ENCODE data around the gene RFX4. TPM values are rescaled to one million over a fixed set of nuclear protein-coding genes. Genes with fewer than 3 reads are reported as not detected.
"Not testable (repeated sequence)": the region's sequence is repeated elsewhere in the genome, so short reads cannot be mapped to it uniquely, and the experiment has no call there.

RFX4 gene
- polyA plus RNA-seq, 6 donors from 2014 or later, result not detected

DNA sequence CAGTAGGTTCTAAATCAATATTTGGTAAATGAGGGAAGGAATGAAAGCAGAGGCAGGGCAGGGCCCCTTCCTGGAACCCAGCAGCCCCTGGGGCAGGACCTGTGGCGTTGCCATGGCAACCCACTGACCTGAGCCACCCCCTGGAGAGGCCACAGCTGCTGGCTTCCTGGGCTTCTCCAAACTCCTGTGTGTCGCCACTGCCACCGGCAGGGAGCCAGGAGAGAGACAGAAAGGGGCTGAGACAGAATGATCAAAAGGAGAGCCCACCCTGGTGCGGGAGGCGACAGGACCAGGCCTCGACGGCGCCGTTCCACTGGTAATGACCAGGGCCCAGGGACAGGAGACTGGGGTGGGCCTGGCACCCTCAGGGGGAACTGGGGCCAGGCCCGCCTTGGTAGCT lies 18.2 kb downstream of the RFX4 start:
- no peak overlapping the region for H3K4me3 Mint-ChIP-seq
- no peak overlapping the region for H3K27ac Mint-ChIP-seq
- ATAC-seq (ENCODE audit: low read depth in 2 of 2) (no peak), DNase-seq (no peak)
- peaks cover 27 to 61% (median 54%) of the 10 kb centered on the region in 3 donors for H3K27me3 Mint-ChIP-seq
- H3K36me3 Mint-ChIP-seq, result no peaks in the 10 kb centered on the region
- no peaks in the 10 kb centered on the region for H3K4me1 Mint-ChIP-seq
- no peaks in the 10 kb centered on the region for H3K9me3 Mint-ChIP-seq

DNA sequence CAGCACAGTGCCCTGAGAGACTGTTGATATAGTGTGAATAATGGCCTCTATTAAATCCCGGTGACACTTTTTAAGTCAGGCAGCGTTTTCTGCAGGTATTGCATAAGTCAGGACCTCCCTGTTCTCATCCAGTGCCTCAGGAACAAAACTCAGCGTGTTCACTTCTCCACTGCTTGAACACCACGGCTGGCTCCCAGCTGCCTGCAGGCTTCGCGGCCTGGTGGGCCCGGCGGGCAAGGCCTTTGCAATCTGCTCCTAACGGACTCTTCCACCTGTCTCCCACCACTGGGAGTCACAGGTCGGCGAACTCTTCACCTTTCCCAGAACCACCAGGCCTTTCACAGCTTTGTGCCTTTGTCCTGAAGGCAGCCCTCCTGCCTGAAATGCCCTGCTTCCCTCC lies 18.7 kb downstream of the RFX4 start:
- Mint-ChIP-seq H3K9me3 (no peaks in the 10 kb centered on the region), H3K36me3 (no peaks in the 10 kb centered on the region), H3K4me1 (no peaks in the 10 kb centered on the region), H3K4me3 (no peak overlapping the region), H3K27ac (no peak overlapping the region), H3K27me3 (peaks cover 29 to 66% (median 51%) of the 10 kb centered on the region in 3 donors)
- no peak for ATAC-seq (ENCODE audit: low read depth in 2 of 2)
- no peak for DNase-seq

DNA sequence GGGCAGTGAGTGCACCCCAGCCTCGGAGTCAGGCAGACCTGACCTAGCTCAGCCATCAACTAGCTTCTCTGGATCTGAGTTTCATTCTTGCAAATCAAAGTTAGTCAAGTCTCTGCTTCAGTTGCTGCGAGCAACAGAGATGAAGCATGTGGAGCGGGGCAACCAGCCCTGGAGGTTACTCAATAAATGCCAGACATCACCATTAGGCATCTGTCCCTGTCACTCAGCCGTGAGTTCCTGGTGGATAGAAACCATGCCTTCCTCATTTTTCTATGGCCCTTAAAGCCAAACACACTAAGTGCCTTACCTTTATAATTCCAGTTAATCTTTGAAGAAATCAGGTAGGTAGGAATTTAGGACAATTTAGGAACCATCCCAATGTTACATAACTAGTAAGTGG lies 19.3 kb downstream of the RFX4 start:
- H3K27me3 Mint-ChIP-seq, result peaks cover 34 to 65% (median 57%) of the 10 kb centered on the region in 3 donors
- no peak for DNase-seq
- no peak overlapping the region for H3K4me3 Mint-ChIP-seq
- H3K9me3 Mint-ChIP-seq, result no peaks in the 10 kb centered on the region
- H3K36me3 Mint-ChIP-seq, result no peaks in the 10 kb centered on the region
- no peak for ATAC-seq (ENCODE audit: low read depth in 2 of 2)
- peak overlapping the region in 1 of 6 donors; percentile 31 for H3K27ac Mint-ChIP-seq
- H3K4me1 Mint-ChIP-seq, result no peaks in the 10 kb centered on the region

DNA sequence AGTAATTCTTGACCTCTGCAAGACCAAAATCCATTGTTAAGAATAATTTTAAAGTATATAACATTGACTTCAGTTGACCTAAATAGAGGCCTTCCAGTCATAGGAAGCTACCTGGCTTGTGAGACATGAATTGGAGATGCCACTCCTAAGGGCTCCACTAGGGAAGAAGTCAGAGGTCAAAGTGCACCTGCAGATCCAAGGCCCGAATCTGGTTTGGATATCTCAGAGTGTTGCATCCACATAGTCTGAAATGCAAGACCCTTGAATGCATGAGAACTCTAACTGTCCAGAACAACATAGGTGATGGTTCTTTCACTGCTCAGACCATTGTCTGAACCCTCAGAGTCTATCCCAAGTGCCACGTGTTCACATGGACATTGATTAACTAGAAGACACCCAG lies 22.4 kb downstream of the RFX4 start:
- ATAC-seq (ENCODE audit: low read depth in 2 of 2) (no peak), DNase-seq (no peak)
- Mint-ChIP-seq H3K36me3 (peaks cover 0 to 2% of the 10 kb centered on the region in 2 donors), H3K27ac (no peak overlapping the region), H3K4me1 (no peaks in the 10 kb centered on the region), H3K4me3 (no peak overlapping the region), H3K9me3 (peaks cover under 1 to 11% (median 5%) of the 10 kb centered on the region in 7 donors), H3K27me3 (peaks cover 16 to 44% (median 38%) of the 10 kb centered on the region in 3 donors)

DNA sequence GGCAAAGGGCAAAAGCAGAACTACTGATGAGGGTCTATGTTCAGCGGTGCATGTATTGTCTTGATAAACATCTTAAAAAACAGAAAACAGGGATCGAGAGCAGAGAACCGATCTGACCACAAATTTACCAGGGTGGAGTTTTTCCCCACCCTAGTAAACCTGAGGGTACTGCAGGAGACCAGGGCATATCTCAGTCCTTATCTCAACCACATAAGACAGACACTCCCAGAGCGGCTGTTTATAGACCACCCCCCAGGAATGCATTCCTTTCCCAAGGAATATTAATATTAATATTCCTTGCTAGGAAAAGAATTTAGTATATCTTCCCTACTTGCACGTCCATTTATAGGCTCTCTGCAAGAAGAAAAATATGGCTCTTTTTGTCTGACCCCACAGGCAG lies 37.8 kb downstream of the RFX4 start:
- Mint-ChIP-seq H3K36me3 (peaks cover 10 to 14% of the 10 kb centered on the region in 2 donors), H3K9me3 (peaks cover 12 to 40% (median 30%) of the 10 kb centered on the region in 7 donors), H3K27me3 (peaks cover 10 to 28% (median 23%) of the 10 kb centered on the region in 3 donors)
- DNase-seq; H3K27ac Mint-ChIP-seq; ATAC-seq (ENCODE audit: low read depth in 2 of 2); H3K4me1 Mint-ChIP-seq; H3K4me3 Mint-ChIP-seq: not testable (repeated sequence)

DNA sequence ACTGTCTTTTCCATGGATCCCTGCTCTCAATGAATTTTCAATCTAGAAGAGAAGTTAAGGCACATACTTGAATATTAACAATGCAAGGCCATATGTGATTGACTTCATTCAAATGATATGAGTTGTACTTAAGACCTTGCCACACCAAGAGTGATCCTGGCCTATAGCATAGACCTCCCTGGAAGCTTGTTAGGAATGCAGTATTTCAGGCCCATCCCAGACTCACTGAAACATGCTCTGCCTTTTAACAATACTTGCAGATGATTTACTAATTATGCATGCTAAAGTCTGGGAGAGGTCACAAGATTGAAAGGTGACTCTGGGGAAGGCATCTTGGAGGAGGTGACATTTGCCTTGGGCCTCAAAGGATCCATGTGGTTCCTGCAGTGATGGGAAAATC lies 43.2 kb downstream of the RFX4 start:
- Mint-ChIP-seq H3K27ac (no peak overlapping the region), H3K4me3 (no peak overlapping the region), H3K36me3 (no peaks in the 10 kb centered on the region), H3K9me3 (peaks cover 0 to 20% (median 10%) of the 10 kb centered on the region in 7 donors), H3K27me3 (peaks cover 22 to 29% (median 24%) of the 10 kb centered on the region in 3 donors), H3K4me1 (no peaks in the 10 kb centered on the region)
- ATAC-seq (ENCODE audit: low read depth in 2 of 2), result no peak
- DNase-seq, result no peak

DNA sequence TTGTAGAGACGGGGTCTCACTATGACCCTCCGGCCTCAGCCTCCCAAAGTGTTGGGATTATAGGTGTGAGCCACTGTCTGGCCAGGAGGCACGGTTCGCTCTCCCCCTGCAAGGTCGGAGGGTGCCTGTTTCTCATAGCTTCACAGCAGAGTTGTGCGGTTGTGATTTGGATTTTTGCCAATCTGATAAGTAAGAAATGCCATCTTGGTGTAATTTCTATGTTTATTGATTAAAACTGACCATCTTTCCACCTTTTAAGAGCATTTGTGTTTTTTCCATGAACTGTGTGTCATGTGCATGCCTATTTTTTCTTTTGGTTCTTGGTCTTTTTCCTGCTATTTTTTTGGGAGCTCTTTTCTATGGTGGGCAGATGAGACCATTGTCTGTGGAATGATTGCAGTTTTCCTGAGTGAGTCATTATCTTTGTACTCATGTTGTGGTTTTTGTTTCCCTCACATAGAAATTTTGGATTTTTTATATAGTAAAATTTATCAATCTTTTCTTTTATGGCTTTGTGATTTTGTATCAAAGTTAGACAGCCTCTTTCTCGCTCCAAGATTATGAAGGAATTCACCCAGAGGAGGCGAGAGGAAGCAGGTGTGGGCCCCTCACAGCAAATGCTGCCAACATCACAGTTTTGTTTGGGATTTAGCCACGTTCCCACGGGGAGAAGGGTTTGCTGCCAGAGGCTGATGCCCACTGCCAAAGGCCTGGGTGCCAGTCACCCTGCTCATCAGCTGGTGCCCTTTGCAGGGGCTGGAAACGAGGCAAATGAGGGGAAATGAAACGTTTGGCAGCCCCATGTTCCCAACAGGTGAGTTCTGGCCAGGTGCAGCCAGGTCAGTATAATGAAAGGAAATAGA lies 47.2 kb downstream of the RFX4 start:
- Mint-ChIP-seq H3K27me3 (peaks cover 28 to 46% (median 45%) of the 10 kb centered on the region in 3 donors), H3K9me3 (peaks cover 0 to 9% (median 1%) of the 10 kb centered on the region in 7 donors), H3K27ac (no peak overlapping the region), H3K36me3 (no peaks in the 10 kb centered on the region), H3K4me1 (no peaks in the 10 kb centered on the region), H3K4me3 (no peak overlapping the region)
- ATAC-seq (ENCODE audit: low read depth in 2 of 2), result no peak
- no peak for DNase-seq

DNA sequence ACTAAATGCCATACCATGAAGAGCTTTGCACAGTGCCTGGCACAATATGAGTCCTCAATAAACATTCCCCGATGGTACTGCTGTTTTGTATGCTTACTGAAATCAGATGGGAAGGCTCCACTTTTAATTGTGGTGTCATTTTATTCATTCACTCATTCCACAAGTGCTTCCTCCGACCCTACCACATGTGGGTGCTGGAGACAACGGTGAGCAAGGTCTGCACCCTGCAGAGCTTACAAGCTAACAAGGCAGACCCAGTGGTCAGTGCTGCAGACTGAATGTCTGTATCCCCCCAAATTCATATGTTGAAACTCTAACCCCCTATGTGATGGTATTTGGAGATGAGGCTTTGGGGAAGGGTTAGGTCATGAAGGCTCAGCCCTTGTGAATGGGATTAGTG lies 48.3 kb downstream of the RFX4 start:
- H3K4me1 Mint-ChIP-seq, result no peaks in the 10 kb centered on the region
- ATAC-seq (ENCODE audit: low read depth in 2 of 2), result no peak
- no peaks in the 10 kb centered on the region for H3K36me3 Mint-ChIP-seq
- peaks cover 26 to 45% (median 42%) of the 10 kb centered on the region in 3 donors for H3K27me3 Mint-ChIP-seq
- no peak for DNase-seq
- no peak overlapping the region for H3K27ac Mint-ChIP-seq
- H3K4me3 Mint-ChIP-seq, result no peak overlapping the region
- peaks cover 0 to 6% (median 0%) of the 10 kb centered on the region in 7 donors for H3K9me3 Mint-ChIP-seq

DNA sequence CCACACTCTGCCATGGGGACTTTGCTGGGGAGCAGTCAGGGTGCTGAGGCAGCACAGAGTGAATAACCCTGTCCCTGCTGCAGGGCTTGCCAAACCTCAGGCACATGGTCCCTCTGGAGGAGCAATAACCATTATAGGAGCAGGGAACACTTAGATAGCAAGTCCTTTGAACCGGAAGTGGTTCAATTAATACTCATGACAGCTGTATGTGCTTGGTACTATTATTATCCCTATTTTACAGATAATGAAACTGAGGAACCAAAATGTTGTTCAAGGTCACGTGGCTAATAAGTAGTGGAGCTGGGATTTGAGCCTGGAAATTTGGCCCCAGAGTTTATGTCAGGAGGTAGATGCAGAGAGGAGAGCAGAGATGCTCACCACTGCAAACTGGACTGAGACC lies 49.0 kb downstream of the RFX4 start:
- Mint-ChIP-seq H3K27ac (no peak overlapping the region), H3K9me3 (peaks cover 0 to 4% (median 0%) of the 10 kb centered on the region in 7 donors), H3K4me3 (no peak overlapping the region), H3K4me1 (no peaks in the 10 kb centered on the region), H3K36me3 (no peaks in the 10 kb centered on the region), H3K27me3 (peaks cover 30 to 49% (median 43%) of the 10 kb centered on the region in 3 donors)
- no peak for ATAC-seq (ENCODE audit: low read depth in 2 of 2)
- DNase-seq, result no peak

DNA sequence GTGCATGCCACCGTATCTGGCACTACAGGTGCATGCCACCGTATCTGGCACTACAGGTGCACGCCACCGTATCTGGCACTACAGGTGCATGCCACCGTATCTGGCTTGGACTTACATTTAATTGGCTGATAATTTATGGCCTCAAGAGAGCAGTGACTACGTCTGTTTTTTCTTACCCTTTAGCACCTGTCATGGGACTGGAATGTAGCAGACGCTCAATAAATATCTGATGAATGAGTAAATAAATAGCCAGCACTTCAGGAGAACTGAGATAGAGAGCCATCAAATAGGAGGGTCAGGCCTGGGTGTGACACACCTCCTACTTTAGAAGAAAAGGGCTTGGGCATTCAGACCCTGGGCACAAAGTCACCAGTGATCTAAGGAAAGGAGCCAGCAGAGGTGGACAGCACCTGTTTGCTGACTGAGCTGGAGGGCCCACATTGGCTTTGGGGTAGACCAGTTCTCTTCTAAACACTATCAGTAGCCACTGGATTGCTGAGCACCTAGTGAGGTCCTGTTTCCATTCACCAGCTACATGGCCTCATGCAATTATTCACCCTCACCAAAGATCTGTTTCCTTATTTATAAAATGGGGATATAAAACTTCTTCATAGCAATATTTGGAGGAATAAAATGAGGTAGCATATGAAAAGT lies 50.1 kb downstream of the RFX4 start:
- no peak overlapping the region for H3K27ac Mint-ChIP-seq
- DNase-seq (no peak), ATAC-seq (ENCODE audit: low read depth in 2 of 2) (no peak)
- H3K27me3 Mint-ChIP-seq, result peaks cover 22 to 50% (median 45%) of the 10 kb centered on the region in 3 donors
- H3K4me3 Mint-ChIP-seq, result no peak overlapping the region
- H3K4me1 Mint-ChIP-seq, result no peaks in the 10 kb centered on the region
- H3K9me3 Mint-ChIP-seq, result peaks cover 0 to 2% (median 0%) of the 10 kb centered on the region in 7 donors
- no peaks in the 10 kb centered on the region for H3K36me3 Mint-ChIP-seq

DNA sequence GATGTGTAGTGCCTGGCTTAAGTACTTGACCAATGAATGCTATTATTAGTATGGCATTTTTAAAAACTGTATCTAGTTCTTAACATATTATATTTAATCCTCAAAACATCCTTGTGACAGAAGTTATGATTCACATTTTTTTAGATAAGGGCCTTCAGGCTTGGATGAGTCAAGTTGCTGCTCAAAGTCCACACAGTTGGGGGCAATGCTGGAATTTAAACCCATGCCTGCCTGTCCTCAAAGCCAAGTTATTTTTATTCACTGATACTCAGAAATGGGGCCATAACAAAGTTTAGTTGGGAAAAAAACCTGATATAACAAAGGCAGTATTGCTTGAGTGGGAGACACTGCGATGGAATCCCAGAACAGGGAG lies 50.6 kb downstream of the RFX4 start:
- Mint-ChIP-seq H3K4me3 (no peak overlapping the region), H3K27me3 (peaks cover 22 to 45% (median 40%) of the 10 kb centered on the region in 3 donors), H3K36me3 (no peaks in the 10 kb centered on the region), H3K27ac (no peak overlapping the region), H3K9me3 (peaks cover 0 to 2% (median 0%) of the 10 kb centered on the region in 7 donors), H3K4me1 (no peaks in the 10 kb centered on the region)
- ATAC-seq (ENCODE audit: low read depth in 2 of 2), result no peak
- no peak for DNase-seq

DNA sequence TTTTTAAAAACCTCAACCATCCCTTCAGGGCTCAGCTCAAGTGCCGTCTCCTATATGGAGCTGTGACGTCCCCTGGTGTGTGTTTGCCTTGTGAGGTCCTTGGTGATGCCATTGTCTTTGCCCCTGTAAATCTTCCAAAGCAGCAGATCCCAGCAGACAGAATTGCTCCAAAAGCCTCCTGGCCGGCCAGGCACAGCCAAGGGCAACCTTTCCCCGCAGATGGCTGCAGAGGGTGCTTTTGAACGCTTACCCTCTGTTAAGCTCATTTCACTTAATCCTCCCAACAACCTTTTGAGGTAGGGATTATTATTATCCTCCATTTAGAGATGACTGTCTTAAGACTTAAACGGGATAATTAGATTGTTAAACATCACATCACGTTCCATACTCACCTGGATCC lies 51.4 kb downstream of the RFX4 start:
- Mint-ChIP-seq H3K27ac (no peak overlapping the region), H3K4me1 (no peaks in the 10 kb centered on the region), H3K4me3 (no peak overlapping the region), H3K27me3 (peaks cover 22 to 49% (median 44%) of the 10 kb centered on the region in 3 donors), H3K9me3 (peaks cover 0 to 2% (median 0%) of the 10 kb centered on the region in 7 donors), H3K36me3 (no peaks in the 10 kb centered on the region)
- DNase-seq, result no peak
- no peak for ATAC-seq (ENCODE audit: low read depth in 2 of 2)

DNA sequence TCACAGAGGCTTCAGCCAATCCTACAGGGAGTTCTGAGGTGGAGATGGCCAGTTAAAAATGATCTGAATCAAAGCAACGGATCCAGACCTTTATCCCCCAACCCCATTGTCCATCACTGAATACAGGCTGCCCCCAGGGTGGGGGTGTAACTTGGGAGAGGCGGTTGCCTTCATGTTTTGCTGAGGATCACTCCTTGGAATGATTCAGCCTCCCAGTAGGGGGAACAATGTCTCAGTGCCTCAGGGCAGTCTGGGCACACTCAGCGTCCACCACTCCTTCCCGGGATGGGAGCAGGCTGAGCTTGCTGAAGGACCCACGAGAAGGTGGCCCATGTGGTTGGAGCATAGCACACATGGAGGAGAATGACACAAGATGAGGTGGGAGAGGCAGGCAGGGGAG lies 60.2 kb downstream of the RFX4 start:
- DNase-seq, result no peak
- Mint-ChIP-seq H3K27me3 (peaks cover 18 to 42% (median 39%) of the 10 kb centered on the region in 3 donors), H3K9me3 (peaks cover 0 to 2% (median 0%) of the 10 kb centered on the region in 7 donors), H3K36me3 (no peaks in the 10 kb centered on the region), H3K27ac (no peak overlapping the region), H3K4me1 (no peaks in the 10 kb centered on the region), H3K4me3 (no peak overlapping the region)
- no peak for ATAC-seq (ENCODE audit: low read depth in 2 of 2)
